ENCODE measurements around the gene QRFP. TPM values are rescaled to one million over a fixed set of nuclear protein-coding genes. Genes with fewer than 3 reads are reported as not detected.

QRFP gene
- total and polyA plus RNA-seq, 2 of the 8 experiments (the other 6 are each of a cell fraction or from before 2014, with no cell fraction given): not detected

- no peak for TF ChIP-seq CHD7 (IDR thresholded peaks at IDR 0.05; ENCODE audit: insufficient replicate concordance, low read length)
- no peak for TF ChIP-seq EGR1 (IDR thresholded peaks at IDR 0.05; ENCODE audit: borderline replicate concordance, low read depth, low read length)
- no peak for TF ChIP-seq CTBP2 (IDR thresholded peaks at IDR 0.05; ENCODE audit: borderline replicate concordance, insufficient read depth, insufficient read length, low read length)
- no peak for TF ChIP-seq HDAC6 (IDR thresholded peaks at IDR 0.05; ENCODE audit: low read depth, low read length)
- no peak for TF ChIP-seq SP4 (IDR thresholded peaks at IDR 0.05; ENCODE audit: low read length)
- TF ChIP-seq POLR2AphosphoS5 (IDR thresholded peaks at IDR 0.05; ENCODE audit: low read depth, low read length): no peak
- no peak for TF ChIP-seq ATF3 (IDR thresholded peaks at IDR 0.05; ENCODE audit: insufficient read depth, low read depth, low read length)
- no peak for TF ChIP-seq POLR2A (IDR thresholded peaks at IDR 0.05; ENCODE audit: control extremely low read depth in 1 of 2, low read depth in 2 of 2, low read length in 2 of 2)
- no peak for TF ChIP-seq JUN (IDR thresholded peaks at IDR 0.05; ENCODE audit: low read depth, low read length)
- no peak for TF ChIP-seq EP300 (IDR thresholded peaks at IDR 0.05; ENCODE audit: borderline replicate concordance in 1 of 2, low read depth in 2 of 2, low read length in 2 of 2)
- TF ChIP-seq PHF8 (conservative IDR thresholded peaks at IDR 0.05; ENCODE audit: low read depth, low read length): no peak
Observed at GRCh38 chr9:130845901-130846481, 50.6 kb downstream of the QRFP start (continued).

Data from H1 (cell line).